ENCODE results near the gene STIP1.

The STIP1 gene

DNA sequence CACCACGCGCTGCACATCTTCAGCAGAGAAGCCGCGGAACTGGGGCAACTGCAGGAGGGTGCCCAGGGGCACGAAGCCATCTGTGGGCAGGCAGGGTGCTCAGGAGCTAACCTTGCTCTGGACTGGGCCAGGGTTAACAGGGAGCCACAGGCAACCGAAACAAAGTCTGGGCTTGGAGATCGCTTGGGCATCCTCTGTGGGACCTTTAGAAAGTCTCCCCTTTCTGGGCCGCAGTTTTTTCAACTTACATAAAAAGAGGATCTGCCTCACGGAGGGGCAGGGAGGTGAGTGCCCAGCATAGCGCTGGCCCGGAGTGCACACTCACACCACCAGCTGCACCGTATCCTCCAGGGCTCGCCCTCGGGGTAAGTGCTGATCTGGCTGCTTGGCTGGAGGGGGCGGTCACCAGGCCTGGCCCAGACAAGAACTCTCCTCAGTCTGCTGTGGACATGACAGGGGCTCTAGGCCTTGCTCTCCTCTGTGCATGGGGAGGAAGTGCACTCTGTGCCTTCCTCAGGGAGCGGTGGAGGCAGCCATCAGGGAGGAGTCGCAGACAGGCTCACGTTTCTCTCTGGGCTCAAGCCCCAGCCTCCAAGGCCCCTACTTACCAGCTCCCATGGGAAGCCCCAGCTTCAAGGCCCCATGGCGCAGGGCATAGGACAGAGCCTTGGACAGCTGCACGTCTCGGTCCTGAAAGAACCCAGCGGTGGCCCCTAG is 39.1 kb downstream of the STIP1 start:
- DNase-seq, result no peak

DNA sequence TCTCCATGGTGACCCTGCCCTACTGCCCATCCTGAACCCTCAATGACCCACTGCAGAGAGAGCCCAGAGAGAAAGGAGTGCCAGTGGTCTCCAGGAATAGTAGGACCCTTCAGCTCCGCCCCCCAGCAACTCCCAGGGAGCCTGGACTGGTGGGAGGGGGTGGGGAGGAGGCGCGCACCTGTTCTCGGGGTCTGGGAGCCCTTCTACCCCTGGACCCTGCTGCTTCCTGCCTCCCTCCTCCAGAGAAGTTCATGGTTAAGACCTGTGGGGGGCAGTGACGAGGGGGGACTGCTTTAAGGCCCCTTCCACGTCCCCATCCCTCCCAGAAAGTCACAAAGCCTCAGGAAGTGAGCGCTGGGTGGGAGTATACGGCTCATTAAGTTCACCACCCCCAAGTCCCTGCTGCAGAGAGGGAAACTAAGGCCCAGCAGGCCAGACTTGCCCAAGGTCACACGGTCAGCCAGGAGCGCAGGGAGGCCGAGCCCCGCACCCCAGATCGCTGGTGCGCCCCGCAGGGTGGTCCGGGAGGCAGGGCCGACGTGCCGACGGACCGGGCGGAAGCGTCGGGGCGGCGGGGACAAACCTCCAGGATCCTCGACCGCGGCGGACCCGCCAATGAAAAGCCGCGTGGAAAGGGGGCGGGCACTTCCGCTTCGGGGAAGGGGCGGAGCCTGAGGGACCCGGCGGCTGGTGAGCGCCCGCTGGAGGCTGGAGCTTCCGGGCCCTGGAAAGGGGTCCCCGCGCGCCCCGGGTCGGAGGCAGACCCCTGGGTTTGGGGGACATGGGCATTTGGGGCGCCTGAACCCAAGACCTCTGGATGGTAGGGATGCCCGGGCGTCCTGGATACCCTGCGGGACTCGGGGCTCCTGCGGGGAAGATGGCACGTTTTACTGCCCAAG is 39.9 kb downstream of the STIP1 start, which contains the start of the genes NUDT22 and TRPT1:
NUDT22 (plus strand) TSS at position 667 of the 899 bp plus-strand sequence. CDS start 379 bp downstream, outside the sequence.
TRPT1 (minus strand) TSS at position 579 of the 899 bp plus-strand sequence; CDS start at position 253, 326 bp downstream.
- peak; percentile 80 for DNase-seq

DNA sequence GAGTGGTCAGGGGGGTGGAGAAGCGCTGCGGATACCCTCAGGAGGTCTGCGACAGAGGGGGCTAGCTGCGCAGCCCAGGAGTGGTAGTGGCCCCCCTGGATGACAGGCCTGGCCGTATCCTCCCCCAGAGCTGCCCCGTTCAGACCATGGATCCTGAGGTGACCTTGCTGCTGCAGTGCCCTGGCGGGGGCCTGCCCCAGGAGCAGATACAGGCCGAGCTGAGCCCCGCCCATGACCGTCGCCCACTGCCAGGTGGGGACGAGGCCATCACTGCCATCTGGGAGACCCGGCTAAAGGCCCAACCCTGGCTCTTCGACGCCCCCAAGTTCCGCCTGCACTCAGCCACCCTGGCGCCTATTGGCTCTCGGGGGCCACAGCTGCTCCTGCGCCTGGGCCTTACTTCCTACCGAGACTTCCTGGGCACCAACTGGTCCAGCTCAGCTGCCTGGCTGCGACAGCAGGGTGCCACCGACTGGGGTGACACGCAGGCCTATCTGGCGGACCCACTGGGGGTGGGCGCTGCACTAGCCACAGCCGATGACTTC is 40.6 kb downstream of the STIP1 start:
- peak; percentile 68 for DNase-seq

- no peak for DNase-seq
These were observed 41.5 kb downstream of the STIP1 start for GRCh38 chr11:64227405-64227956.

DNA sequence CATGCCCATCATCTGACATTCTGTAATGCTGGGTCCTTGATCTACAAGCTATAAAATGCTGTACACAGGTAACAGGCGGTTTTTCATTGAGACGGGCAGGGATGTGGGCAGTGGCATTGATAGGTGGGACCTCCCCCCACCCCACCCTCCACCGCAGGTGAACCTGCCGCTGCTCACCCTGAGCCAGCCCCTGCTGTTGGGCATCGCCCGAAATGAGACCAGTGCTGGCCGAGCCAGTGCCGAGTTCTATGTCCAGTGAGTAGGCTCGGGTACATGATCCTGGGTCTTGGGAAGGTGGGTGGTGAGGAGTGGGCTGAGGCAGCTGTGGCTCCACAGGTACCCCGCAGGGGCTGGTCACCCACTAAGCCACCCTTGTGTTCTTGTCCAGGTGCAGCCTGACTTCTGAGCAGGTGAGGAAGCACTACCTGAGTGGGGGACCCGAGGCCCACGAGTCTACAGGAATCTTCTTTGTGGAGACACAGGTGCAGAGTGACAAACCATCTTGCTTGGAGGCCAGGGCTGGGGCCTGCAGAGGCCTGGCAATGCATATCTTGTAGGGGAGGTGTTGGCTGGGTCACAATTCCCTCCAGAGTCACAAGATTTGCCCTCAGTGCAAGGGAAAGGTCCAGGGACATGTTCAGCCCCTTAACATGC is 43.2 kb downstream of the STIP1 start:
- no peak for DNase-seq

GRCh38 chr11:64229744-64230170 is 43.8 kb downstream of the STIP1 start:
- no peak for DNase-seq

- peak; percentile 93 for DNase-seq
These were observed 44.4 kb downstream of the STIP1 start, which contains the start of gene DNAJC4 for GRCh38 chr11:64230171-64230984. TSS of gene DNAJC4 (plus strand) at chr11:64230548. CDS start at chr11:64230855, 307 bp downstream.

- DNase-seq, result no peak
These were observed 45.0 kb downstream of the STIP1 start for GRCh38 chr11:64230985-64231365.

GRCh38 chr11:64231546-64231945 is 45.6 kb downstream of the STIP1 start:
- DNase-seq, result no peak

DNA sequence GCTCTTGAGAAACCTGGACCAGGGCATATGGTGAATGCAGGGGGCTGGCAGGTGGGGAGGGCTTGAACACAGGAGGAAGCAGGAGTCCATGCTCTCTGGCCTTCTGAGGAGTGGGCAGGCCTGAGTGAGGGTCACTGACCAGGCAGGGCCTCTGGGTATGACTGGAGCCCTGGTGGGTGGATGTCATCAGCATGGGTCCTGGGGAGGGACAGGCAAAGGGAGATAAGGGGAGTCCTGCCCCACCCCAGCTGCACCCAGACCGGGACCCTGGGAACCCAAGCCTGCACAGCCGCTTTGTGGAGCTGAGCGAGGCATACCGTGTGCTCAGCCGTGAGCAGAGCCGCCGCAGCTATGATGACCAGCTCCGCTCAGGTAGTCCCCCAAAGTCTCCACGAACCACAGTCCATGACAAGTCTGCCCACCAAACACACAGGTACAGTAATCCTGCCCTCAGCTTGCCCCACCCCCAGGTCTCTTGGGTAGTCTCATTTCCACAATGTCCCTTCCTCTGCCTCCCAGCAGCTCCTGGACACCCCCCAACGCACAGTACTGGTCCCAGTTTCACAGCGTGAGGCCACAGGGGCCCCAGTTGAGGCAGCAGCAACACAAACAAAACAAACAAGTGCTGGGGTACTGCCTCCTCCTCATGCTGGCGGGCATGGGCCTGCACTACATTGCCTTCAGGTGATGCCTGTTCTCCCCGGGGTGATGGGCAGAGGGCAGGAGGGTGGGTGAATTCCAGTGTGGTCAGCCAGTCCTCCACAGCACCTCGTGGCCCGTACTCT is 46.4 kb downstream of the STIP1 start:
- no peak for DNase-seq

GRCh38 chr11:64232967-64233315 is 47.0 kb downstream of the STIP1 start:
- no peak for DNase-seq

DNA sequence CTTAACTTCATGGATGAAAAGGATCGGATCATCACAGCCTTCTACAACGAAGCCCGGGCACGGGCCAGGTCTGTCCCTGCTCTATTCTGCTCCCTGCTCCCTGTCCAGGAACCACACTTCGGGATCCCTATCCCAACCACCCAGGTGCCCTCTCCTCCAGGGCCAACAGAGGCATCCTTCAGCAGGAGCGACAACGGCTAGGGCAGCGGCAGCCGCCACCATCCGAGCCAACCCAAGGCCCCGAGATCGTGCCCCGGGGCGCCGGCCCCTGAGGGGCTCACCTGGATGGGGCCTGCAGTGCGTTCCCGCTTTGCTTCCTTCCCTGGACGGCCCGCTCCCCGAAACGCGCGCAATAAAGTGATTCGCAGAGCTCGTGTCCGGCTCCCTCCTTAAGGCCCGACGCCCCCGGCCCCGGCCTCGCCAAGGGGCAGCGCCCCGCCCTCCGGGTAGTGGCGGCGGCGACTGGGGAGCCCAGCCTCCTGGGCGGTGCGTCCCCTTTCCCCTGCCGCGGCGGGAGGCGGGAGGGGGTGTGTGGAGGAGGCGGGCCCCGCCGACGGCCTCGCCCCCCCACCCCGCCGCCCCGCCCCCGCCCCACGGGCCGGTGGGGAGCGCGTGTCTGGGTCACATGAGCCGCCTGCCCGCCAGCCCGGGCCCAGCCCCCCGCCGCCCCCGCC is 48.1 kb downstream of the STIP1 start, which contains the start of gene VEGFB:
VEGFB (plus strand) TSS at position 672 of the 674 bp plus-strand sequence. CDS start 250 bp downstream, outside the sequence.
- no peak for DNase-seq

GRCh38 chr11:64234647-64235379 is 48.8 kb downstream of the STIP1 start:
- peak; percentile 30 for DNase-seq

DNA sequence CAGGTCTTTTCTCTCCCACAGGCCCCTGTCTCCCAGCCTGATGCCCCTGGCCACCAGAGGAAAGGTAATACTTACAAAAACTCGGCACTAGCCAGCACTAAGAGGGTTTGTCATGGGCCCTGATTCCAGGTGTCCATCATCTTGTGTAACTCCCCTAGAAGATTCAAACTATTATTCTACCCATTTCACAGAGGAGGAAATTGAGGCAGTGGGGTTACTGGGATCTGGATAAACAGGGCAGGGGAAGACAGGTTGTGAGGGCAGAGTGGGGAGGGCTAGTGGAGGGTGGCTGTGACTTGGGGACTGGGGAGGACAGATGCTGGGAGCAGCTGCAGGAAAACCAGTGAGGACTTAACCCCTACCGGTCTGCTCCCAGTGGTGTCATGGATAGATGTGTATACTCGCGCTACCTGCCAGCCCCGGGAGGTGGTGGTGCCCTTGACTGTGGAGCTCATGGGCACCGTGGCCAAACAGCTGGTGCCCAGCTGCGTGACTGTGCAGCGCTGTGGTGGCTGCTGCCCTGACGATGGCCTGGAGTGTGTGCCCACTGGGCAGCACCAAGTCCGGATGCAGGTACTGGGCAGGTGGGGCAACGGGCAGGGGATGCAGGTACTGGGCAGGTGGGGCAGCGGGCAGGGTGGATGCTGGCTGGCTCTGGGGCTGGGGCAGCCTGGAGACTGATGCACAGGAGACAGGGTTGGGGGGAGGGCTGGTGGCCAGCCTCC is 49.6 kb downstream of the STIP1 start:
- DNase-seq, result peak; percentile 32

- DNase-seq, result peak; percentile 98
These were observed 51.5 kb downstream of the STIP1 start for GRCh38 chr11:64237484-64237951.

- DNase-seq, result peak; percentile 28
These were observed 52.1 kb downstream of the STIP1 start for GRCh38 chr11:64238076-64238475.

DNA sequence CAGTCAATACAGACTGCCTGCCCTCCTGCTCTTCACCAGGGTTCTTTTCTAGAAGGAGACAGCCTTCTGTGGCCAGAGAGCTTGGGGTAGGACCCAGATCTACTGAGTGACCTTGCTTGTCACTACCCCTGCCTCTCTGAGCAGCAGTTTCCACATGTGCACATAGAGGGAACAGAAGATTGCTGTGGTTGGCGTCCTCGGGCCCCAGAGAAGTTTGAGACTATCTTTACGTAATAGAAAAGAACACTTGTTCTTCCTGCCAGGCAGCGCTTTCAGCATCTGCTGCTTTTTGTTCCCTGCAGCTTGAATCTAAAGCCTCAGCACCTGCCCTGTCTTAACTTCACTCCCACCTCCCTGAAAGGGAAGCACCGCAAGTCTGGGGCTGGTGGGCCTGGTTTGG is 53.0 kb downstream of the STIP1 start:
- no peak for DNase-seq

DNA sequence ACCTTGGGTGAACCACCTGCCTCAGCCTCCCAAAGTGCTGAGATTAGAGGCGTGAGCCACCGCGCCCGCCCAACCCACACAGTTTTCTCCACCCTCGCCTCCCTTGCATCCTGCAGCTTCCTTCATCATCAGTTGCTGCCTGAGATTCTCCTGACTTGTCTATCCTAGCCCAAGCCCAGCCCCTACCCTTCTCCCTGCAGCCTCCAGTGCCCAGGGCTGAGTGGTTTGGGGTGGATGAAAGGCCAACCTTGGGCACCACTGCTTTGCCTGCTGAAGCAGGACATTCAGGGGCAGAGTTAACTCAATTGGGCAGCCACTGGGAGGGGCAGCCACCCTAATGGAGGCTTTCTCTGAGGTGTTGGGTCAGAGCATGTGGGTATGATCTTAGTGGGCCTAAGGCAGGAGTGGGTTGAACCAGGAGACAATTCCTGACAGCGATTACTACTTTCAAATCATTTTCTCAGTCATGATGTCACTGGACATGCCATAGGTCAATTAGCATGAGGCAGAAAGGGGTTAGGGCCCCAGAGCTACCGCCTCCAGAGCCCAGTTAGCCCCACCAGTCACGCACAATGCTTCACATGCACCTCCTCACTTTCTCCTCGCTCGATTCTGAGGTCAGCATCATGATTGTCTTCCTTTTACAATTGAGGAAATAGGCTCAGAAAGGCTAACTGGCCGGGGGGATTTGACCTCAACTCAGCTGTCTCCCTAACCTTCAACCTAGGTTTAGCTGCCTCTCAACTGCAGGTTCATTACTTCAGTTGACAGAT is 53.9 kb downstream of the STIP1 start:
- peak; percentile 82 for DNase-seq
